Activated CD8-positive, alpha-beta memory T cell treated with anti-CD3 and anti-CD28 coated beads, Interleukin-2, amount 10 ng/mL, durations not matched to agents 7 days and 5 days (primary cell): ENCODE measurements around the gene UNKL. TPM values are rescaled to one million over a fixed set of nuclear protein-coding genes. Genes with fewer than 3 reads are reported as not detected.

ENCODE experiments used
- ATAC-seq: fragments of 150-1000 bp; cut with Tn5 transposase; one replicate; pipeline ENCODE4 v1.10.0; 2021; ENCODE audit warnings: moderate library complexity
- CTCF ChIA-PET: fragments of 350-600 bp; sonication (Branson Sonifier 250); formaldehyde crosslinking; loops from one replicate; lab custom pipeline; 2021; ENCODE audit warnings: antibody characterized with exemption; lab: Charles Lee
- DNase-seq: peaks from one replicate; pipeline ENCODE4 v3.0.0-alpha.2; 2020
- H3K27ac Mint-ChIP-seq: one replicate; pipeline ENCODE4 v1.8.0; 2021; ENCODE audit warnings: mild to moderate bottlenecking, mixed read lengths
- H3K27me3 Mint-ChIP-seq: one replicate; pipeline ENCODE4 v1.8.0; 2021; ENCODE audit warnings: mixed read lengths
- H3K36me3 Mint-ChIP-seq: one replicate; pipeline ENCODE4 v1.8.0; 2021; ENCODE audit warnings: mild to moderate bottlenecking, mixed read lengths
- H3K4me1 Mint-ChIP-seq: one replicate; pipeline ENCODE4 v1.8.0; 2021; ENCODE audit warnings: mixed read lengths
- H3K4me3 Mint-ChIP-seq: one replicate; pipeline ENCODE4 v1.8.0; 2021; ENCODE audit warnings: mild to moderate bottlenecking, moderate library complexity, mixed read lengths
- H3K9me3 Mint-ChIP-seq: one replicate; pipeline ENCODE4 v1.8.0; 2022; ENCODE audit warnings: low read depth, mixed read lengths
- total RNA-seq, 2 experiments: library from RNA; stranded (reverse); gene quantifications; one replicate each; pipeline ENCODE4 v1.2.3, GENCODE V29; 2021

The UNKL gene
- total RNA-seq, 2 experiments from 2014 or later = 30.1 to 43.0 TPM

GRCh38 chr16:1349951-1350350, 64.6 kb downstream of the UNKL start:
- H3K4me3 Mint-ChIP-seq = peak overlapping the region; percentile 83
- peaks cover 2% of the 10 kb centered on the region for H3K36me3 Mint-ChIP-seq
- H3K27me3 Mint-ChIP-seq = no peaks in the 10 kb centered on the region
- no peaks in the 10 kb centered on the region for H3K9me3 Mint-ChIP-seq
- CTCF ChIA-PET = interaction anchor here (1.0 to 2.2 kb wide), 2 partner anchors 14 kb away, joined by 4 to 6 read pairs; no protein-coding TSS in a partner anchor
- no peak overlapping the region for H3K27ac Mint-ChIP-seq
- peaks cover 33% of the 10 kb centered on the region for H3K4me1 Mint-ChIP-seq
- DNase-seq = no peak
- no peak for ATAC-seq

GRCh38 chr16:1349351-1349750, 65.2 kb downstream of the UNKL start:
- no peaks in the 10 kb centered on the region for H3K27me3 Mint-ChIP-seq
- ATAC-seq = no peak
- no peak overlapping the region for H3K27ac Mint-ChIP-seq
- no peak for DNase-seq
- peaks cover 2% of the 10 kb centered on the region for H3K36me3 Mint-ChIP-seq
- no peak overlapping the region for H3K4me3 Mint-ChIP-seq
- no peaks in the 10 kb centered on the region for H3K9me3 Mint-ChIP-seq
- peaks cover 30% of the 10 kb centered on the region for H3K4me1 Mint-ChIP-seq
- CTCF ChIA-PET = interaction anchor here (0.9 to 1.0 kb wide), 2 partner anchors 11 to 13 kb away, joined by 3 to 4 read pairs; no protein-coding TSS in a partner anchor

GRCh38 chr16:1348926-1349325, 65.6 kb downstream of the UNKL start:
- no peak for ATAC-seq
- Mint-ChIP-seq H3K36me3 (peaks cover 2% of the 10 kb centered on the region), H3K4me3 (no peak overlapping the region), H3K27ac (no peak overlapping the region), H3K4me1 (peaks cover 29% of the 10 kb centered on the region), H3K27me3 (no peaks in the 10 kb centered on the region), H3K9me3 (no peaks in the 10 kb centered on the region)
- CTCF ChIA-PET = interaction anchor here (0.9 kb wide), 1 partner anchor 12 kb away, joined by 3 read pairs; no protein-coding TSS in a partner anchor
- DNase-seq = no peak

- CTCF ChIA-PET = interaction anchor here (0.9 kb wide), 1 partner anchor 12 kb away, joined by 3 read pairs; no protein-coding TSS in a partner anchor
- Mint-ChIP-seq H3K9me3 (no peaks in the 10 kb centered on the region), H3K27me3 (no peaks in the 10 kb centered on the region), H3K36me3 (peaks cover 2% of the 10 kb centered on the region), H3K4me3 (no peak overlapping the region), H3K4me1 (peaks cover 25% of the 10 kb centered on the region), H3K27ac (no peak overlapping the region)
- no peak for DNase-seq
- ATAC-seq = no peak
Measured at GRCh38 chr16:1348441-1348840, 66.1 kb downstream of the UNKL start.

GRCh38 chr16:1347962-1348361, 66.5 kb downstream of the UNKL start:
- H3K4me3 Mint-ChIP-seq = no peak overlapping the region
- CTCF ChIA-PET = no interaction called here
- DNase-seq (no peak), ATAC-seq (no peak)
- peaks cover 26% of the 10 kb centered on the region for H3K4me1 Mint-ChIP-seq
- peaks cover 2% of the 10 kb centered on the region for H3K36me3 Mint-ChIP-seq
- H3K27me3 Mint-ChIP-seq = no peaks in the 10 kb centered on the region
- no peaks in the 10 kb centered on the region for H3K9me3 Mint-ChIP-seq
- H3K27ac Mint-ChIP-seq = no peak overlapping the region

- ATAC-seq = no peak
- H3K27me3 Mint-ChIP-seq = no peaks in the 10 kb centered on the region
- peaks cover 2% of the 10 kb centered on the region for H3K36me3 Mint-ChIP-seq
- H3K27ac Mint-ChIP-seq = no peak overlapping the region
- H3K4me1 Mint-ChIP-seq = peaks cover 28% of the 10 kb centered on the region
- no peak overlapping the region for H3K4me3 Mint-ChIP-seq
- CTCF ChIA-PET = no interaction called here
- H3K9me3 Mint-ChIP-seq = no peaks in the 10 kb centered on the region
- no peak for DNase-seq
Measured at GRCh38 chr16:1347286-1347855, 67.1 kb downstream of the UNKL start.

GRCh38 chr16:1346422-1347285, 67.8 kb downstream of the UNKL start:
- CTCF ChIA-PET = no interaction called here
- Mint-ChIP-seq H3K9me3 (no peaks in the 10 kb centered on the region), H3K4me1 (peaks cover 32% of the 10 kb centered on the region), H3K27ac (no peak overlapping the region), H3K36me3 (peaks cover 2% of the 10 kb centered on the region), H3K4me3 (no peak overlapping the region), H3K27me3 (no peaks in the 10 kb centered on the region)
- no peak for DNase-seq
- no peak for ATAC-seq

- DNase-seq (no peak), ATAC-seq (no peak)
- CTCF ChIA-PET = no interaction called here
- H3K27me3 Mint-ChIP-seq = no peaks in the 10 kb centered on the region
- H3K9me3 Mint-ChIP-seq = no peaks in the 10 kb centered on the region
- peaks cover 29% of the 10 kb centered on the region for H3K4me1 Mint-ChIP-seq
- H3K27ac Mint-ChIP-seq = no peak overlapping the region
- no peak overlapping the region for H3K4me3 Mint-ChIP-seq
- peaks cover 2% of the 10 kb centered on the region for H3K36me3 Mint-ChIP-seq
Measured at GRCh38 chr16:1345651-1346421, 68.7 kb downstream of the UNKL start.

- CTCF ChIA-PET = no interaction called here
- DNase-seq = no peak
- no peak overlapping the region for H3K27ac Mint-ChIP-seq
- H3K9me3 Mint-ChIP-seq = no peaks in the 10 kb centered on the region
- peaks cover 21% of the 10 kb centered on the region for H3K4me1 Mint-ChIP-seq
- ATAC-seq = no peak
- peaks cover 2% of the 10 kb centered on the region for H3K36me3 Mint-ChIP-seq
- H3K4me3 Mint-ChIP-seq = no peak overlapping the region
- H3K27me3 Mint-ChIP-seq = no peaks in the 10 kb centered on the region
Measured at GRCh38 chr16:1345087-1345486, 69.4 kb downstream of the UNKL start.

- Mint-ChIP-seq H3K4me1 (peaks cover 19% of the 10 kb centered on the region), H3K4me3 (no peak overlapping the region), H3K9me3 (no peaks in the 10 kb centered on the region), H3K36me3 (peaks cover 2% of the 10 kb centered on the region), H3K27me3 (no peaks in the 10 kb centered on the region), H3K27ac (no peak overlapping the region)
- CTCF ChIA-PET = interaction anchor here (1.0 kb wide), 1 partner anchor 19 kb away, joined by 3 read pairs; no protein-coding TSS in a partner anchor
- ATAC-seq (no peak), DNase-seq (no peak)
Measured at GRCh38 chr16:1344499-1344898, 70.0 kb downstream of the UNKL start.

GRCh38 chr16:1343428-1344242, 70.9 kb downstream of the UNKL start:
- no peaks in the 10 kb centered on the region for H3K27me3 Mint-ChIP-seq
- peaks cover 19% of the 10 kb centered on the region for H3K4me1 Mint-ChIP-seq
- no peaks in the 10 kb centered on the region for H3K9me3 Mint-ChIP-seq
- no peaks in the 10 kb centered on the region for H3K36me3 Mint-ChIP-seq
- DNase-seq = no peak
- CTCF ChIA-PET = interaction anchor here (0.7 to 2.0 kb wide), 6 partner anchors 11 to 585 kb away, joined by 3 to 5 read pairs (median 3); no protein-coding TSS in a partner anchor
- H3K4me3 Mint-ChIP-seq = peak overlapping the region; percentile 64
- no peak overlapping the region for H3K27ac Mint-ChIP-seq
- ATAC-seq = no peak

- Mint-ChIP-seq H3K27ac (peak overlapping the region; percentile 54), H3K4me3 (peak overlapping the region; percentile 64), H3K9me3 (no peaks in the 10 kb centered on the region), H3K27me3 (no peaks in the 10 kb centered on the region), H3K4me1 (peaks cover 19% of the 10 kb centered on the region), H3K36me3 (no peaks in the 10 kb centered on the region)
- peak; percentile 96 for ATAC-seq
- peak; percentile 98 for DNase-seq
- CTCF ChIA-PET = interaction anchor here (0.7 to 2.0 kb wide), 6 partner anchors 10 to 586 kb away, joined by 3 to 5 read pairs (median 4); no protein-coding TSS in a partner anchor
Measured at GRCh38 chr16:1342526-1343427, 71.7 kb downstream of the UNKL start.
